ENCODE data around the gene PAX5. TPM values are rescaled to one million over a fixed set of nuclear protein-coding genes. Genes with fewer than 3 reads are reported as not detected.

The PAX5 gene
- total RNA-seq, 4 donors from 2014 or later = under 0.01 to 0.29 TPM; not detected in 2

DNA sequence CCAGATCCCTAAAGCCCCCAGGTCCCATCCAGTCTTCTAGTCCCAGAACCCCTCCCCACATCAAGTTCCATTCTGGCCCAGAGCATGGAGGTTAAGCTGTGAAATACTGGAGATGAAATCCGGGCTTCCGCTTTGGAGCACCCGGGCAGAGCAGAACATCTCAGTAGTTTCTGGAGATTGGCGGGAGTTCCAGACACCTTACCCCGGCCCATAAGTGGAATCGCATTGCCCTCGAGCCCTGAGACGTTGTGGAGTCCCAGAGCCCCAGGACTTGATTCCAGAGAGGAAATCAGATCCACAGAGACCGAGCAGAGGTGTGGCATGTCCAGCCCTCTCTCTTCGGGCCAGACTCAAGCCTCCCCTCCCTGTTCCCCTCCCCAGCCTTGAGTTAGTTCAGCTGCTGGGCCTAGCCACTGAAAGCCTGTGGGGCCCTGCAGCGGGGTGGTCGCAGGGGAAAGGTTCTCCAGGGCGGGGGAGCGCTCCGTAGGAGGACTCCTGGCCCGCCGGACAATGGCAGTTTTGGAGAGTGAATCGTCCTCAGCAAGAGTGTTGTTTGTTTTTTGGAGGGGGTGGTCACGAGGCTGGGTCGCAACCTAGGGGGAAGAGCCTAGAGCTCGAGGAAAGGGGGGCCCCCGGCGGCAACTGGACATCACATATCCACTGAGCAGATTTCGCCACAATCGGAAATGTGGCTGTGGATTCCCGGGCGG lies 1.0 kb upstream of the PAX5 start:
- H3K27me3 ChIP-seq = peaks cover 36 to 100% (median 70%) of the 10 kb centered on the region in 4 donors
- no peak overlapping the region for H3K27ac ChIP-seq
- no peaks in the 10 kb centered on the region for H3K9me3 ChIP-seq
- peaks cover 24 to 55% (median 39%) of the 10 kb centered on the region in 3 donors for H3K4me1 ChIP-seq
- TF ChIP-seq POLR2A (IDR thresholded peaks at IDR 0.05) (no peak), CTCF (IDR thresholded peaks at IDR 0.05) (no peak)
- 4 to 9% methylated on average over 5 to 8 of the region's 27 CpGs for WGBS, 2 donors
- no peak for DNase-seq
- intact Hi-C loops (cut with DNase I) = no loop called here
- H3K4me3 ChIP-seq = peak overlapping the region in 1 of 4 donors; percentile 68
- H3K36me3 ChIP-seq = no peaks in the 10 kb centered on the region

DNA sequence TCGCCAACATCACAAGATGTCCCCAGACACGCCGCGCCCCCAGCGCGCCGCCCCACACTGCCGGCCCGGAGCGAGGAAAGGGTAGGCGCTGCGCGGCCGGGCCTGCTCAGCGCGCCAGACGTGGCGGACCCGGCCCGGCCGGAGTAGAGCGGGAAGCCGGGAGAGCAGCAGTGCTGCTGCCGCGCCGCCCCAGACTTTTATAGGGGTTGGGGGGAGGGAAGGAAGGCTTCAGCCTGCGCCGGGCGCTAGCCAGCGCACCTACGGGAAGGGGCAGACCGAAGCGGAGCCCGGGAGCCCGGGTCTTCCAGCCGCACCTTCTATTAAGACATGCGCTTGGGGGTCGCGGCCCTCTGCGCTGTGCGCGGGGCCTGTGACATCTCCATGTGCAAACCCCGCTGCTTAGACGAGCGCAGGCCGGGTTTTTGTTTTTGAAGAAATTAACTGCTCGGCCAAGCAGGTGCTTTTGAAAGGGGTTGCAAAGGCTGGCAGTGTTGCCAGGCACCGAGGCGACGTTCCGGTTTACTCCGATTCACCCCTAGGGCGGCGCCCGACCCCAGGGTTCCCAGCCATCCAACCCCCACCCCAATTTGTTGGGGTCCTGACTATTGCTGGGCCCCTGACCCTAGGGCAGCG lies 353 bp upstream of the PAX5 start:
- Histone ChIP-seq H3K9me3 (no peaks in the 10 kb centered on the region), H3K4me3 (peak overlapping the region in 3 of 4 donors; percentile 12 to 57 (median 21)), H3K4me1 (peaks cover 31 to 61% (median 41%) of the 10 kb centered on the region in 3 donors), H3K27ac (no peak overlapping the region), H3K27me3 (peaks cover 40 to 100% (median 76%) of the 10 kb centered on the region in 4 donors), H3K36me3 (no peaks in the 10 kb centered on the region)
- DNase-seq = no peak
- intact Hi-C loops (cut with DNase I) = no loop called here
- peak in 1 of 4 donors; percentile 48 for TF ChIP-seq POLR2A (IDR thresholded peaks at IDR 0.05)
- peak in 2 of 6 experiments; percentile 12 to 25 for TF ChIP-seq CTCF (IDR thresholded peaks at IDR 0.05)
- WGBS, 2 donors = 1 to 2% methylated on average over 9 to 24 of the region's 56 CpGs

DNA sequence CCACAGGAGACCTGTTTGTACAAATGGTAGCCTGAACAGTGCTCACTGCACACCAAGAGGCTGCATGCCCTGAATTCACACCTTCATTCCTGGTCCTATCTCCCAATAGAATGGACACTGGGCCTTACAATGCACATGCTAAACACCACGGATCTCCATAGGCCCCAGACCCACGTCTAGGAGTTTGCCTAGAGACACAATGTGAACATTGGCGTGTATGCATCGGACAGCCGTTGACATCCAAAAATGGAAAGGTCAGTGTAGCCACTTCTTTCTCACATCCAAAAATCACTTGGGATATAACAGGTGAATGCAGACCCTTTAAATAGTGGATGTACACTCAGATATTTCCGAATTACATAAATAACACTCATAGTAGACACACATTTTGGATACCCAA lies 927 bp downstream of the PAX5 start:
- Histone ChIP-seq H3K27me3 (peaks cover 45 to 100% (median 82%) of the 10 kb centered on the region in 4 donors), H3K9me3 (peaks cover 0 to 3% (median 0%) of the 10 kb centered on the region in 3 donors), H3K4me1 (peaks cover 34 to 64% (median 41%) of the 10 kb centered on the region in 3 donors), H3K27ac (no peak overlapping the region), H3K4me3 (no peak overlapping the region), H3K36me3 (no peaks in the 10 kb centered on the region)
- 36 to 51% methylated on average over 6 of the region's 6 CpGs for WGBS, 2 donors
- TF ChIP-seq CTCF (IDR thresholded peaks at IDR 0.05) (no peak), POLR2A (IDR thresholded peaks at IDR 0.05) (no peak)
- DNase-seq = no peak
- intact Hi-C loops (cut with DNase I) = no loop called here

GRCh38 chr9:37032713-37033112 lies 1.4 kb downstream of the PAX5 start:
- Histone ChIP-seq H3K27ac (no peak overlapping the region), H3K27me3 (peaks cover 43 to 100% (median 82%) of the 10 kb centered on the region in 4 donors), H3K4me1 (peaks cover 32 to 64% (median 40%) of the 10 kb centered on the region in 3 donors), H3K9me3 (peaks cover 0 to 7% (median 0%) of the 10 kb centered on the region in 3 donors), H3K4me3 (no peak overlapping the region), H3K36me3 (no peaks in the 10 kb centered on the region)
- no CpG with 5 or more reads among the region's 3 CpGs for WGBS, 2 donors
- TF ChIP-seq CTCF (IDR thresholded peaks at IDR 0.05) = no peak
- no peak for TF ChIP-seq POLR2A (IDR thresholded peaks at IDR 0.05)
- DNase-seq = no peak
- intact Hi-C loops (cut with DNase I) = no loop called here

- Histone ChIP-seq H3K27me3 (peaks cover 50 to 100% (median 82%) of the 10 kb centered on the region in 4 donors), H3K36me3 (no peaks in the 10 kb centered on the region), H3K4me1 (peaks cover 33 to 64% (median 43%) of the 10 kb centered on the region in 3 donors), H3K27ac (no peak overlapping the region), H3K4me3 (no peak overlapping the region), H3K9me3 (peaks cover 0 to 8% (median 0%) of the 10 kb centered on the region in 3 donors)
- TF ChIP-seq POLR2A (IDR thresholded peaks at IDR 0.05) (no peak), CTCF (IDR thresholded peaks at IDR 0.05) (no peak)
- intact Hi-C loops (cut with DNase I) = no loop called here
- DNase-seq = no peak
- 21 to 40% methylated on average over 1 to 6 of the region's 6 CpGs for WGBS, 2 donors
These were observed 2.2 kb downstream of the PAX5 start for GRCh38 chr9:37031902-37032301.

Data from esophagus squamous epithelium (tissue), 5 donors.